ENCODE results near the gene CD247.

DNA sequence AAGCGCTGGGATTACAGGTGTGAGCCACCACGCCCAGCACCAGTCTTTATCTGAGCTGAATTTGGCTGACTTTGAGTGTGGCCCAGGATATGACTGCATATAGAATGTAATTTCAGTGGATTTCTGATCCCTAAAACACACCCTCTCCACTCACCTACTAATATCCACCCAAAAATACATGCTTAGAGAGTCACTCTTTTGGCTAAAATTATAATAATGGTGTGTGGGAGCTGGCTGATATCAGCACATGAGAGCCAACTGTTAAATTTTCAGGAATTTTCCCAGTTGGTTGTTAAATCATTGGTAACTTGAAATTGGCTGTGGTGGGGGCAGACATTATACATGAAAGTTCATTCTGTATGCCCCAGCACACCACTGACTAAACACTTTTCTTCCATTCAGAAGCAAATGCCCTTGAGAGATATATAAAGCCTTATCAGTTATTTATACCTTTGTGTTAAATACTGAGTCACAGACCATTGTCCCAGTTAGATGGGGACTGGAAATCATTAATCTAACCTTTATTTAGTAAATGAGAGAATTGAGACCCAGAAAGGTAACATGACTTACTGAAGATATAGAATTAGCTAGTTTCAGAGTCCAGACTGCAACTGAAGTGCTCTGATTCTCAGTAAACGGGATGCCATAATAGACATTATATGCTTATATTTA lies 9.9 kb upstream of the CD247 start:
- TF ChIP-seq, protein P1, sequence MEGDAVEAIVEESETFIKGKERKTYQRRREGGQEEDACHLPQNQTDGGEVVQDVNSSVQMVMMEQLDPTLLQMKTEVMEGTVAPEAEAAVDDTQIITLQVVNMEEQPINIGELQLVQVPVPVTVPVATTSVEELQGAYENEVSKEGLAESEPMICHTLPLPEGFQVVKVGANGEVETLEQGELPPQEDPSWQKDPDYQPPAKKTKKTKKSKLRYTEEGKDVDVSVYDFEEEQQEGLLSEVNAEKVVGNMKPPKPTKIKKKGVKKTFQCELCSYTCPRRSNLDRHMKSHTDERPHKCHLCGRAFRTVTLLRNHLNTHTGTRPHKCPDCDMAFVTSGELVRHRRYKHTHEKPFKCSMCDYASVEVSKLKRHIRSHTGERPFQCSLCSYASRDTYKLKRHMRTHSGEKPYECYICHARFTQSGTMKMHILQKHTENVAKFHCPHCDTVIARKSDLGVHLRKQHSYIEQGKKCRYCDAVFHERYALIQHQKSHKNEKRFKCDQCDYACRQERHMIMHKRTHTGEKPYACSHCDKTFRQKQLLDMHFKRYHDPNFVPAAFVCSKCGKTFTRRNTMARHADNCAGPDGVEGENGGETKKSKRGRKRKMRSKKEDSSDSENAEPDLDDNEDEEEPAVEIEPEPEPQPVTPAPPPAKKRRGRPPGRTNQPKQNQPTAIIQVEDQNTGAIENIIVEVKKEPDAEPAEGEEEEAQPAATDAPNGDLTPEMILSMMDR (conservative IDR thresholded peaks at IDR 0.05; ENCODE audit: low read depth, low read length) = no peak
- no peak for TF ChIP-seq EZH2phosphoT487 (IDR thresholded peaks at IDR 0.05; ENCODE audit: borderline replicate concordance, low read length)
